Stimulated activated CD4-positive, alpha-beta T cell treated with anti-CD3 and anti-CD28 coated beads, Interleukin-12 subunit alpha, Interleukin-12 subunit beta, amount 100 ng/mL, for 24 hours (primary cell): ENCODE data around the gene FEZ2.
"Not testable (repeated sequence)": the region's sequence is repeated elsewhere in the genome, so short reads cannot be mapped to it uniquely, and the experiment has no call there.

Experiments
- DNase-seq, 2 experiments: peaks; one replicate each; pipeline ENCODE4 v3.0.0-alpha.2; 2020; ENCODE audit warnings: low read depth in 2 of 2

The FEZ2 gene, protein sequence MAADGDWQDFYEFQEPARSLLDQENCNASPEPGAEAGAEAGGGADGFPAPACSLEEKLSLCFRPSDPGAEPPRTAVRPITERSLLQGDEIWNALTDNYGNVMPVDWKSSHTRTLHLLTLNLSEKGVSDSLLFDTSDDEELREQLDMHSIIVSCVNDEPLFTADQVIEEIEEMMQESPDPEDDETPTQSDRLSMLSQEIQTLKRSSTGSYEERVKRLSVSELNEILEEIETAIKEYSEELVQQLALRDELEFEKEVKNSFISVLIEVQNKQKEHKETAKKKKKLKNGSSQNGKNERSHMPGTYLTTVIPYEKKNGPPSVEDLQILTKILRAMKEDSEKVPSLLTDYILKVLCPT

DNA sequence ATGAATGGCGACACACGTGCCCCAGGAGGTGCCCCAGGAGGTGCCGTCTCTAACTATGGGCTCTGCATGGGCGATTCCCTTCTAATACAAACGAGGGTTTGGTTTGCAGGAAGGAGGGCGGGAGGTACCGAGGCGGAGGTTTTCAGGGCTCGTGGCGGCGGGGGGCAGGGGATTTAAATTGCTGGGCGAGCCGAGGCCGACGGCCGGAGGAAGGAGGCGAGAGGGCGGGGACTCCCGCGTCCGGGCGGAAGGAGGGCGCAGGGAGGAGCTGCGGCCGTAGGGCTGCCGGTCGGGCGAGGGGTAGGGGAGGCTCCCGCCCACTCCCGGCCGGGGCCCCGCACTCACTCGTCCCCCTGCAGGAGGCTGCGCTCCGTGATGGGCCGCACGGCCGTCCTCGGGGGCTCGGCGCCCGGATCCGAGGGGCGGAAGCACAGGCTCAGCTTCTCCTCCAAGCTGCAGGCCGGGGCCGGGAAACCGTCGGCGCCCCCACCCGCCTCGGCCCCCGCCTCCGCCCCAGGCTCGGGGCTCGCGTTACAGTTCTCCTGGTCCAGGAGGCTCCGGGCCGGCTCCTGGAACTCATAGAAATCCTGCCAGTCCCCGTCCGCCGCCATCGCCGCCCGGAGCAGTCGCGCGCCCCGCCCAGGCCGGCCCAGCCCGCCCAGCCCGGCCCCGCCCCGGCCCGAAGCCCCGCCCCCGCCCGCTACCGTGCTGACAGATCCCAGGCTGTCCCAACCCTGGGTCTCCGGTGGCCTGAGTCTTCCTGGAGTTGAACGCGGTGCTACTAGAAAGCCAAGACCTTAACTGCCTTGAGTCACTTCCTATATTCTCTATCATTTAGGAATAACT is at the start of gene FEZ2:
FEZ2 (minus strand) TSS at position 637 of the 846 bp plus-strand sequence; CDS start at position 611, 26 bp downstream.
- DNase-seq = peak; percentile 48 to 68

DNA sequence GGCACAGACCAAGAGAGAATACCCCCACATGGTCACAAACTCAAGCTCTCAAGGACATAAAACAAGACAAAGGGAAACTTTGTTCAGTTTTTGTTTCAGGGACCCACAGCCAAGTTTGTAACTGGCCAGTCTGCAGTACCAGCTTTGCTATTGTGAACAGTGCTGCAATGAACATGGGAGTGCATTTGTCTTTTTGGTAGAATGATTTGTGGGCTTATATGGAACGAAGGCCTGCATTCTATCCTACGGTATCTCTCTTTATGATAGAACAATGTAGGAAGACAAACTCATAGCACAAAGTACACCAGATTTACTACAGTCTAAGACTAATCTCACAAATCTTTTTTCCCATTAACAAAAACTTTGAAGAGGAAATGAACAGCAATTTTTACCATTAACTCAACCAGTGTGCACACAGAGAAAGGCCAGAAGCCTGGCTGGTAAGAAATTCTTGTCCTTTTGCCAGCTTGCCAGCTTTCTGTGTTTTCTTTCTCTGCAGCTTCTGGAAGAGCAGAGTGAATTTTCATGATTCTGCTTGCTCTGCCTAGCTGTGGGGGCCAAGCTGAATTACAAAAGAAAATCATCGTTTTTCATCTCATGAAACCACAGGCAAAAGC is 37.1 kb upstream of the FEZ2 start:
- no peak for DNase-seq

DNA sequence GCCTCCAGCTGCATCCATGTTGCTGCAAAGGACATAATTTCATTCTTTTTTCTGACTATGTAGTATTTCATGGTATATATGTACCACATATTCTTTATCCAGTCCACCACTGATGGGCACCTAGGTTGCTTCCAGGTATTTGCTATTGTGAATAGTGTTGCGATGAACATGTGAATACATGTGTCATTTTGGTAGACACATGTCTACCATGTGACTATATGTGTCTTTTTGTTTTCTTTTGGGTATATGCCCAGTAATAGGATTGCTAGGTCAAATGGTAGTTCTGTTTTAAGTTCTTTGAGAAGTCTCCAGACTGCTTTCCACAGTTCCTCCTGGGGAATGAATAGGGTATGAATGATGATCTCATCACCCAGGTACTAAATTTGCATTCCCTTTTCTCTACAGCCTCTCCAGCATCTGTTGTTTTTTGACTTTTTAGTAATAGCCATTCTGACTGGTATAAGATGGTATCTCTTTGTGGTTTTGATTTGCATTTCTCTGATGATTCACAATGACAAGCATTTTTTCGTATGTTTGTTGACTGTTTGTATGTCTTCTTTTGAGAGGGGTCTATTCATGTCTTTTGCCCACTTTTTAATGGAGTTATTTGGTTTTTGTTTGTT is 35.6 kb upstream of the FEZ2 start:
- DNase-seq = no peak

DNA sequence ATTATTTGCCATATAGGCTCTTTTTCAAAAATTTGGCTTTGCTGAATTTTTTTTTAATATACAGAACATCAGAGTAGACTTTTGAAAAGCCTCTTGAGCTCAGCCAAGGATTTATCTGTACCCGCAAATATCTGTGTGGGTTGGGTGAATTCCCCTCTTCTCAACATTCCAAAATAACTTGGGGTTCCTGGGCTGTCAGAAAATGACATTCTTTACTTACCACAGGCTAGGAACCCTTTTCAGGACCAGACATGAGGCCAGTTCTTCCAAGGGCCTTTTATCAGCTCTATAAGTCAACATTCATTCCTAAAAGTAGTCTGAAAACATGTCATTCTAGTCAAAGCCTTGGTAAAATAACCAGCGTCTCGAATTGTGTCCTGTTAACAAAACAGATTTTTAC is 28.8 kb upstream of the FEZ2 start:
- DNase-seq = no peak

DNA sequence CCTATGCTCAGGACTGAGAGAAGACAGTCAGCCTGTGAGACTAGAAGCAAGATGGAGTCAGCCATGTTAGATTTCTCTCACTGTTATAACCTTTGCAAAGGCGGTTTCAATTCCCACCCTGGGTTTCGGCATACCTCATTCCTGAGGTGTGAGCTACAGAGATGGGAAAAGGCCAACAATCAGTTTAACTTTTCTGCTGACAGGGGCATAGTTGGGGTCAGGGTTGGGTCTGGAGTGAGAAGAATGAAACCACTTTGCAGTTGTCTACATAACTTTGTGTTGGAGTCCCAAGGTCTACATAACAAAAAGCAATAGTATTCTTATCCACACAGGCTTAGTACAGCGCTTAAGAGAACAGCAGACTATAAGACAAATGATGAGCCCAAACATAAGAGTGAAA is 28.1 kb upstream of the FEZ2 start:
- DNase-seq = no peak

DNA sequence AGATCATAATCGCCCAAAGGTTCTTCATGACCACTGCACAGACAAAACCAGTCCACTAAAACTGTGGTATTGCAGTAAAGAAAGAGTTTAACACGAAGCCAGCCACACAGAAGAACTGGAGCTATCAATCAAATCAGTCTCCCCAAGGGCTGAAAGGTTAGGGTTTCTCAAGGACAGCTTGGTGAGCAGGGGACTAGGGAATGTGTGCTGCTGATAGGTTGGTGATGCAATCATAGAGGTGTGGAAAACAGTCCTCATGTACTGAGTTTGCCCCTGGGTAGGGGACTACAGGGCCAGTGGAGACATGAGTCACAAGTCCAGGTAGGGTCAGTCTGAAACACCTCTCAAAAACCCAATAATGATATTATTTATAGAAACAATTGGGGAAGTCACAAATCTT is 27.3 kb upstream of the FEZ2 start:
- no peak for DNase-seq

DNA sequence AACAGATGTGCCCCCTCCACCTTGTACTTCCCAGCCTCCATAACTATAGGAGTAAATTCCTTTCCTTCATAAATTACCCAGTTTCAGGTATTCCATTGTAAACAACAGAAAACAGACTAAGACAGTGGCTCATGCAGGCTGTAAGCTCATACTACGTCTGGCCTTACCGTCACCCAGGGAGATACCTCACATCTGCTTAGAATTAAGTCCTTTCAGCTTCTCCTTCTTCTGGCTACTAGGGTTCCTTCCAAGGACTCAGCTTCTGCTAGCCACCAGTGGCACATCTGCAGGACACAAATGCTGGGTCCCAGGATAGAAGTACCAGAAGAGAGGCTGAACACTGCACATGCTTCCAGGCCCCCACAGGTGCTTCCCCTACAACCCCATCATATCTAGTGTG is 22.4 kb upstream of the FEZ2 start:
- no peak for DNase-seq

DNA sequence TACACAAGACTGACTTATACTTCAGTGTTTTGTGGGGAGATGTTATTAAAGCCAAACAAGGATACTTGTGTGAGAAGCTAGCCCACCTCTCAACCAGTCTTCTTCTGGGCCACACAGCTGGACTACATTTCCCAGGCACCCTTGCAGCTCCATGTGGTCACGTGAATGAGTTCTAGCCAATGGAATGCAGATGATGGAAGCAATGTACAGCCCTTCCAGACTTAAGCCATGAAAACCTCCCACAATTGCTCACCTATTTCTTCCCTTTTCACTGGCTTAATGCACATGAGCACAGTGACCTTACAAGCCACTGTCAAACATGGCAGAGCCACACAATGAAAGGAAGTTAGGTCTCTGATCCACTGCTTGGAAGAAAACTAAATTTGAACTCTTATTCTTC is 20.4 kb upstream of the FEZ2 start:
- peak in 1 of 2 experiments; percentile 5 for DNase-seq

DNA sequence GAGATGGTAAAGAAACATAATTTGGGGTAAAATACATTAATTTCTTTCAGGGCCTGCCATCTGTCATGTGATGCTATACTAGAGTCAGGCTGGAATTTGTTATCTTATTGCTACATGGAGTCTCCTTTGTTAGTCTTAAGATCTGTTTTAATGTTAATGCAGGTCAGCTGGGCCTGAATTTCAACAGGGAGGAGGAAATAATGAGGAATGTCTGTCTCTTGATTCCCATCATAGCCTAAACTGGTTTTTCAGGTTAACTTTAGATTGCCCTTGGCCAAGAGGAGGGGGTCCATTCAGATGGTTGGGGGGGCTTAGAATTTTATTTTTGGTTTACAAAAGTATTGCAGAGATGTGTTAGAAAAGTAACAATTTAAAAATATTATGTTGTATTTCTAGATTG is 19.0 kb upstream of the FEZ2 start:
- DNase-seq = no peak

DNA sequence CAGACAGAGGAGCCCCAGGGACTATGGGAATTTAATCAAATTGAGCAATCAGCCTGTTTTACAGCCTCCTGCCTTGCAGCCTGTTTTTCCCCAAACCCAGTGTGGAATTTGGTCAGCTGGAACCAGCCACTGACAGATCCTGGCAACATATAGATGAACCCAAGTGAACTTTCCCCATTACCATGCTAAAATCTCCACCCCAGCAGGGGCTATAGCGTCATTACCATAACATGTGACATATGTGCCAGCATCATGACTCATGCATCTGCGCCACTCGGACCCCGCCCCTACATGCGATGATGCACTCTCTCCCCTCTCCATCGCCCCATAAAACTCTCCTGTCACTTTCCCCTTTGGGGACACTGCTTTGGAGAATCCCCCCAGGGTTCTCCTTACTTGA is 17.3 kb upstream of the FEZ2 start:
- no peak for DNase-seq

DNA sequence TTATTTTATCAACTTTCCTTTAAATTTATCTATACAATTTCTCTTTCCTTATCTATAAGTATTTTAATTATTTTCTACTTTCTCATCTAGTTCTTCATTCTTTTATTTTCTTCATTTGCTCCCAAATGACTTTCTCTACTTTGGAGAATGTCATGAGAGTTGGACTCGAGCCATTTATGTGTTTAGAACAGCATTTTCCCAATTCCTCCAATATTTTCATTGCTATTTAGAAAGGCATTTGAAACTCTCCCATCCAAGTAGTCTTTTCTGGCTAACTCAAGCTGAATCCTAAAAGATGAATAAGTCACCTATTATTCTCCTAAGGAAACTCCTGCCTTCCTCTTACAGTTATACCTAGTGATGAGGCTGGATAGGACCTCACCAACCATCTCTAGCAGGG is 15.8 kb upstream of the FEZ2 start:
- no peak for DNase-seq

DNA sequence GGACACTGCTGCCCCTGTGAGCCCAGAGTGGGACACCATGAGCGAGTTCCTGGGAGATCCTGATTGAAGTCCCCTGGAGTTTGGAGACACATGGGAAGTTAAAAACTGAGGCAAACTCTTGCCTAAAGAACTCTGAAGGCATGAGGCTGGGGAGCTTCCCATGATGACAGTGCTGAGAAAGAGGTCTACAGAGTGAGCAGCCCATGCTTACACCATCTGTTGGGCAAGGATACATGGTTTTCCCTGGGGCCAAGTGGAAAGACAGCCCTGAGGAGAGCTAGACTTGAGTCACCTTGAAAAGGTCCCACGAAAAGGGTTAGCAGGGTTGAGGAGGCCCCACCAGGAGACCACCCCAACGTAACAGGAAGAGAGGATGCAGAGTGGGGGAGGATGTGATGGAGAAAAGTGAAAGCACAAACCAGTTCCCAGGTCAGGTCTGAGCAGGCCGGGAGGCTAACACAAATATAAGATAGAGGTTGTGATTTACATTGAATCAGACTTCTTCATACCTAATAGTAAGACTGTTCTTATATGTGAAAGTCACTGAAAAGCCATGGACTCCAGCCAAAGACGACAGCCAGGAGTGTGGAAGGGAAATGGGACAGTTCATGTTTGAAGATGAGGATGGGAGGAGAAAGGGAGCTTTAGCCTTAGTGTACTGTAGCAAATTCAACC is 13.5 kb upstream of the FEZ2 start:
- no peak for DNase-seq

DNA sequence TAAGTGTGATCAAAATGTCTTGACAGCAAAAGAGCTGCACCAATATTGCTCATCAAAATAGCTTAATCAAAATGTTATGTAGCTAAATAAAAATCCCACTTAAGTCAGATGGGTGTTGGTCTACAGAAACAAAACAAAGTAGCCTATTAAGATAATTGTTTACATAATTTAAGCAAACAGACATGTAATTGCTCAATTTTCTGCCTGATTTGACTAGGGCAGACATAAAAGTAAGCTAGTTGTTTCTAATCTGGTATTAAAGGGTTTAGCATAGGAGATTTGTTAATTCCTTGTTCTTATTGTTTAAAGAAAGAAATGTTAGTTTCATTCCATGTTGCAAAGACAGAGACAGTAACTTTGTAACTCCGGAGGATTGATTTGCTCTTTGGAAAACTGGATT is 11.5 kb upstream of the FEZ2 start:
- DNase-seq = no peak

DNA sequence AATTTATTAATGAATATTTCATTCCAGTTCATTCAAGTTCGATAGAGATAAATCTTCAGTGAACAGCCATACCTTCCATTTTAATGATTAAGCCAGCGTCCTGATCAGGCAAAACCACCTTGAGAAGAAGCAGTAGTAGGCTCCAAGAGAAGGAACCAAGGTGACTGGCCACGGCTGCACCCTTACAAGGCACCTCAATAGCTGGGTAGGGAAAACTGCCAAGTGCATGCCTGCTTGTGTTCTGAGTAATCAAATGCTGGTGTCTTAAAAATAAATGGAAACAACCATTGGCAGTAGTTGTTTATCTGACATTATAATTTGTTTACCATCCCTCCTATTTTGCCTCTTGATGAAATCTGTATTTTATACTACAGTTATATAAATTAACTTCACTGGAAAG is 10.0 kb upstream of the FEZ2 start:
- no peak for DNase-seq

DNA sequence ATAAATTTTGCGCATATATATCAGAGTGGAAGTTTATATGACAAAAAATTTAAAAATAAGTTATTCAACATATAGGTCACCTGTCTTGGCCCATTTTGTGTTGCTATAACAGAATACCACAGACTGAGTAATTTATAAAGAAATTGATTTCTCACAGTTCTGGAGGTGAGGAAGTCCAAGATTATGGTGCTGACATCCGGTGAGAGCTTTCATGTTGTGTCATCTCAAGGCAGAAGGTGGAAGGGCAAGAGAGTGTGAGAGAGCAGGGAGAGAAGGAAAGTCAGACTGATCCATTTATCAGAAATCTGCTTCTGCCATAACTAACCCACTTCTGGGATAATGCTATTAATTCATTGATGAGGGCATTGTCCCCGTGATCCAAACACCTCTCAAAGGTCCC is 9.0 kb upstream of the FEZ2 start:
- no peak for DNase-seq

DNA sequence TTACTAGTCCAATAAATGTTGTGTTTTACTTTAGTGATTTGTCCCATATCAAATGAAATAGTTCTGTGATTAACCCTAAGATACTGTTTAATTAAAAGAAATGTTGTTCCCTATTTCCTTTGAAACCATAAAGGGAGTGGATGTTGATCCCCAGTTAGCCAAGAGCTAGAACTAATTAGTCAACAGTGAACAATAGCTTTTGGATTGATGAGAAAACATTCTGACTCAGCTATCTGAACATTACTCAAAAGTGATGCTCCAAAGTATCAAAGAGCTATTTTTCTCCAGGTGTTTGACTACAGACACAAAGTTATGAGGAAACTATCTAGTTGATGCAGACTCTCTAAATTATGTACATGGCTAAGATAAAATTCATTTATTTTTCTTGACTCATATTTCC is 7.3 kb upstream of the FEZ2 start:
- DNase-seq = no peak

DNA sequence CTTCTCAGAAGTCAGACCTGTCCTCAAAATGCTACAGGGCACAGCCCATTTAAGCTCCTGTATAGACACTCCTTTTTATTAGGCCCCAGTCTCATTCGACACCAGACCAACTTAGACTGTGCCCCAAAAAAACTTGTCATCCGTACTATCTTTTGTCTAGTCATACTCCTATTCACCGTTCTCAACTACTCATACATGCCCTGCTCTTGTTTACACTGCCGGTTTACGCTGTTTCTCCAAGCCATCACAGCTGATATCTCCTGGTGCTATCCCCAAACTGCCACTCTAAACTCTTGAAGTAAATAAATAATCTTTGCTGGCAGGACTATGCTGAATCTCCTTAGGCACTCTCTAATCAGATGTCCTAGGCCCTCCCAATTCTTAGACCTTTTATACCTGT is 5.7 kb upstream of the FEZ2 start:
- not testable (repeated sequence) for DNase-seq

DNA sequence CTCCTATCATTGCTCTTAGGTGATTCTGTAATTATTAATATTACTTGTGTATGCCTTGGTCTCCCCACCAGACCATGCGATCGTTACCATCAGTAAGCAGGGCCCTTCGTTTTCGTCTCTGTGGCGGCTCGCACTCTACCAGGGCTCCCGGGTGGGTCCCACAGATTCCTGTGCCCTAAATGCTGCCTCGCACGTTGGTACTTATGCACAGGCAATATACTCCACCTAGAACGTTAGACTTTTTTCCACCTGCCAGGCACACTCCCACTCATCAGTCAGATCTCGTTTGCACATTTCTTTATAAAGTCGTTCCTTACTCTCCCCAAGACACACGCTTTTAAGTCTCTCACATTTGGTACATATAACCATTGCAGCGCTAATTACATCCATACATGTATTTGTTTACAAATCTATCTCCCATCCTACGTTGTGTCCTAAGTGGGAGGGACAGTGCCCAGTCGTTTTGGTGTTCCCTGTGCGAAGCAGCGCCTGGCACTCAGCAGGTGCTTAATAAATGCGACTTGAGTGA is 901 bp downstream of the FEZ2 start:
- no peak for DNase-seq

DNA sequence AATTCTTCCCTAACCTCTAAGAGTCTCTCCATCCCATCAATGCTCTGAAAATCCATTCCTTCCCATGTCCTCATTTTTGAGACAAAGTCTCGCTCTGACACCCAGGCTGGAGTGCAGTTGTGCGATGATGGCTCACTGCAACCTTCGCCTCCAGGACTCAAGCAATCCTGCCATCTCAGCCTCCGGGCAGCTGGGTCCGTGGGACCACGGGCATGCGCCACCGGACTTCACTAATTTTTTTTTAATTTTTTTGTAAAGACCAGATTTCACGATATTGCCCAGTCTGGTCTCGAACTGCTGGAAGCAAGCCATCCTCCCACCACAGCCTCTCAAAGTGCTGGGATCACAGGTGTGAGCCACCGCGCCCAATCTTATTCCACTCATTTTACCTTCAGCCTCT is 1.6 kb downstream of the FEZ2 start:
- DNase-seq = no peak

DNA sequence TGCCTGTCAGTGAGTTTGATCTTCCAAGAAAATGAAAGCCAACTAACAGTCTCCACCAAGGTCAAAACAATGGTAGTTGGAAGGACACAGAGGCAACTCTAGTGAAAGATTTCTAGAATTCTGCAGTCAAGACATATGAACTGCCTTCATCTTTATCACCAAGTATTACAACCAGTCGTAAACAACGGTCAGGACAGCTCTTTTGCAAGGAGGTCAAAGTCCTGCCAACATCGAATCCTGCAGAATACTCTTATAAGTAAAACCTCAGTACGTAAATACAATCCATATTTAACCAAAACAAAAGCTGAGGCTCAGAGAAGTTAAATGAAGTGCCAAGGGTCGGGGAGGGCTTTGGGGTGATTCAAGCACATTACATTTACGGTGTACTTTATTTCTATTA is 3.1 kb downstream of the FEZ2 start:
- no peak for DNase-seq

DNA sequence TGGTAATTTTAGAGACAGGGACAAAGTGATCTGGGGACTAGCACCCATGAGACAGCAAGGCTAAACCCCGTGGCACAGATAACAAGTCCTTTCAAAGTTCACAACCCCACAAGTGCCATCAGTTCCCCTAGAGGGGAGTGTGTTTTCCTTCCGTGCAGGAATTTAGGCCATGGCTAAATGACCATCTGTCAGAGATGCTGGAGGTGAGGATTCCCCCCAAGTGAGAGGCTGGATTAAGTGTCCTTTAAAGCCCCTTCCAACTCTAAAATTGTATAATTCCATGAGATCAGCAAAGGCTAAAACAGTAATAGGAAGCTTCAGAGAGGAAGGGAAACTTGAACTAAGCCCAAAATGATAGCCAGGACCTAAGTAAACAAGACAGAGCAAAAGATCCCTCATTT is 8.7 kb downstream of the FEZ2 start:
- no peak for DNase-seq

DNA sequence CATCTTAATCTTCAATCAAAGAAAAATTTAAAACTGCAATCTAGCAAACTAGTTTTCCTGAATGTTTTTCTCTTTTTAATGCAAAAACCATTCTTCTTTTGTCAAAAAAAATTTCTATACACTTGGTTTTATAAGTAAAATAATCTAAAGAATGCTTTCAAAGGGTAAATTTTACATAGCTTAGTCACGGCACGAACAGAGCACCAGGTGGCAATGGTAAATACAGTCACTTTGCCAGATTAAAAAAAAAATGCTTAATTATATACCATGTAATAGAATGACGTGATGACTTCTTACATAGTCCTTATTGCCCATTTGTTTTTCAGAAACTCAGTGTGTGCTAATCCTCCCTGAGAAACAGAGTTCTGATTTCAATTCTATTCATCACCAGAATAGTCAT is 10.4 kb downstream of the FEZ2 start:
- DNase-seq = no peak
